Glutamatergic neuron (in vitro differentiated cells): ENCODE results near the gene PPARD. TPM values are rescaled to one million over a fixed set of nuclear protein-coding genes. Genes with fewer than 3 reads are reported as not detected.

ENCODE experiments used
- DNase-seq: peaks from one replicate; pipeline ENCODE4 v3.0.0; 2022
- H3K27ac Mint-ChIP-seq: one replicate; pipeline ENCODE4 v1.8.0; 2020; ENCODE audit warnings: mild to moderate bottlenecking, mixed read lengths, inconsistent platforms; ENCODE audit not compliant: unreplicated experiment
- H3K27me3 Mint-ChIP-seq: one replicate; pipeline ENCODE4 v1.8.0; 2020; ENCODE audit warnings: mild to moderate bottlenecking, moderate library complexity, mixed read lengths, inconsistent platforms; ENCODE audit not compliant: unreplicated experiment
- H3K36me3 Mint-ChIP-seq: one replicate; pipeline ENCODE4 v1.8.0; 2020; ENCODE audit warnings: mild to moderate bottlenecking, mixed read lengths, inconsistent platforms; ENCODE audit not compliant: unreplicated experiment
- H3K4me1 Mint-ChIP-seq: one replicate; pipeline ENCODE4 v1.8.0; 2020; ENCODE audit warnings: mild to moderate bottlenecking, low read depth, mixed read lengths, inconsistent platforms; ENCODE audit not compliant: unreplicated experiment
- H3K4me3 Mint-ChIP-seq: one replicate; pipeline ENCODE4 v1.8.0; 2020; ENCODE audit warnings: mild to moderate bottlenecking, mixed read lengths, inconsistent platforms; ENCODE audit not compliant: unreplicated experiment
- H3K9me3 Mint-ChIP-seq: one replicate; pipeline ENCODE4 v1.8.0; 2020; ENCODE audit warnings: mild to moderate bottlenecking, moderate library complexity, mixed read lengths, inconsistent platforms; ENCODE audit not compliant: unreplicated experiment
- total RNA-seq: library from RNA; stranded (reverse); fragmentation: NEBNext Ultra II Directional; extraction: Animal tissue kit (Norgen Biotek cat#: 25700); gene quantifications from one replicate; pipeline ENCODE4 v1.2.1, GENCODE V29; 2021; ENCODE audit not compliant: unreplicated experiment
- TF ChIP-seq, protein P1 (sequence below): fragments of 200-600 bp; sonication (generic); IDR thresholded peaks from one replicate; pipeline ENCODE4 v1.5.0; 2021; ENCODE audit not compliant: partially characterized antibody, unreplicated experiment

Gene PPARD
- total RNA-seq, 1 donor from 2014 or later = 37.5 TPM

GRCh38 chr6:35449287-35449881 is 107.0 kb downstream of the PPARD start:
- Mint-ChIP-seq H3K27me3 (peaks cover 2% of the 10 kb centered on the region), H3K36me3 (no peaks in the 10 kb centered on the region), H3K27ac (no peak overlapping the region), H3K9me3 (peaks cover 10% of the 10 kb centered on the region), H3K4me3 (no peak overlapping the region), H3K4me1 (peaks cover 14% of the 10 kb centered on the region)
- TF ChIP-seq, protein P1, sequence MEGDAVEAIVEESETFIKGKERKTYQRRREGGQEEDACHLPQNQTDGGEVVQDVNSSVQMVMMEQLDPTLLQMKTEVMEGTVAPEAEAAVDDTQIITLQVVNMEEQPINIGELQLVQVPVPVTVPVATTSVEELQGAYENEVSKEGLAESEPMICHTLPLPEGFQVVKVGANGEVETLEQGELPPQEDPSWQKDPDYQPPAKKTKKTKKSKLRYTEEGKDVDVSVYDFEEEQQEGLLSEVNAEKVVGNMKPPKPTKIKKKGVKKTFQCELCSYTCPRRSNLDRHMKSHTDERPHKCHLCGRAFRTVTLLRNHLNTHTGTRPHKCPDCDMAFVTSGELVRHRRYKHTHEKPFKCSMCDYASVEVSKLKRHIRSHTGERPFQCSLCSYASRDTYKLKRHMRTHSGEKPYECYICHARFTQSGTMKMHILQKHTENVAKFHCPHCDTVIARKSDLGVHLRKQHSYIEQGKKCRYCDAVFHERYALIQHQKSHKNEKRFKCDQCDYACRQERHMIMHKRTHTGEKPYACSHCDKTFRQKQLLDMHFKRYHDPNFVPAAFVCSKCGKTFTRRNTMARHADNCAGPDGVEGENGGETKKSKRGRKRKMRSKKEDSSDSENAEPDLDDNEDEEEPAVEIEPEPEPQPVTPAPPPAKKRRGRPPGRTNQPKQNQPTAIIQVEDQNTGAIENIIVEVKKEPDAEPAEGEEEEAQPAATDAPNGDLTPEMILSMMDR = peak; percentile 63
- no peak for DNase-seq

- no peaks in the 10 kb centered on the region for H3K36me3 Mint-ChIP-seq
- peaks cover 10% of the 10 kb centered on the region for H3K9me3 Mint-ChIP-seq
- DNase-seq = no peak
- peaks cover 29% of the 10 kb centered on the region for H3K4me1 Mint-ChIP-seq
- no peak overlapping the region for H3K27ac Mint-ChIP-seq
- peak overlapping the region; percentile 83 for H3K4me3 Mint-ChIP-seq
- H3K27me3 Mint-ChIP-seq = peaks cover 8% of the 10 kb centered on the region
- TF ChIP-seq, protein P1 = no peak
Observed at GRCh38 chr6:35451354-35452182, 109.2 kb downstream of the PPARD start.

DNA sequence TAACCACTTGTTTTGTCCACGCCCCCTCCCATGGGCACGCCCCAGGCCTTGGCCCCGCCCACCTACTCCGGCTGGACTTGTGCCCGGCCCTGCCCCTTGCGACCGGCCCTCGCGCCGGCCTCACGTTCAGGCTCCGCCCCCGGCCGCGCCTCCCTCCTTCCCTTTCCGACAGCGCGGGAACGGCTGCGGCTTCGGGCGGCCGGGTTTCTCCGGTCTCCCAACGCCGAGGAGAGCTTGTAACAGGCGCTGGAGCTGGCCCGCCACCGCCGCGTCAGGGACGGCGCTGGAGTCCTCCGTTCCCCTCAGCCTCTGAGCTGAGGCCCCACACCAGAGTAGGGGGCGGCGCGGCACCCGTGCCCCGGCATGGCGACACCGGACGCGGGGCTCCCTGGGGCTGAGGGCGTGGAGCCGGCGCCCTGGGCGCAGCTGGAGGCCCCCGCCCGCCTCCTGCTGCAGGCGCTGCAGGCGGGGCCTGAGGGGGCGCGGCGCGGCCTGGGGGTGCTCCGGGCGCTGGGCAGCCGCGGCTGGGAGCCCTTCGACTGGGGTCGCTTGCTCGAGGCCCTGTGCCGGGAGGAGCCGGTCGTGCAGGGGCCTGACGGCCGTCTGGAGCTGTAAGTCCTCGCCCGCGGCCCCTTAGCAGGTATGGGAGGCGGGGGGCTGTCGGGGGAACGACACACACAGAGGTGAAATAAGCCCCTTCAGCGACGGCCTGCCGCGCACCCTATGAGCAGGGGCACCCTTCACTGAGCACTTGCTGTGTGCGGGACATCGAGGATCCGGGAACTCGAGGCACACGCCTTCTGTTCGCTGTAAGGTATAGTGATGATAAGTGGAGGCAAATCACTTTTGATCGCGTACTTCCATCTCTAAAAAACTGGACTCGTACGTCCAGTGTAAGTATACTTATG is 110.1 kb downstream of the PPARD start, which contains the start of gene FANCE:
Gene FANCE (plus strand): TSS at position 156 of the 908 bp plus-strand sequence. CDS start 208 bp downstream, at position 364.
- TF ChIP-seq, protein P1 = no peak
- H3K4me3 Mint-ChIP-seq = peak within 1 kb of the TSS; percentile 83
- H3K9me3 Mint-ChIP-seq = peaks cover 10% of the 10 kb centered on the region
- peak within 1 kb of the TSS; percentile 73 for H3K27ac Mint-ChIP-seq
- peaks cover 8% of the 10 kb centered on the region for H3K27me3 Mint-ChIP-seq
- peaks cover 25% of the 10 kb centered on the region for H3K4me1 Mint-ChIP-seq
- H3K36me3 Mint-ChIP-seq = no peaks in the 10 kb centered on the region
- DNase-seq = peak; percentile 100

GRCh38 chr6:35453236-35453635 is 110.9 kb downstream of the PPARD start:
- TF ChIP-seq, protein P1 = no peak

More at GRCh38 chr6:35453236-35453635, 110.9 kb downstream of the PPARD start:
- H3K4me1 Mint-ChIP-seq = peaks cover 29% of the 10 kb centered on the region
- DNase-seq = no peak
- H3K4me3 Mint-ChIP-seq = peak overlapping the region; percentile 82
- H3K27me3 Mint-ChIP-seq = peaks cover 8% of the 10 kb centered on the region
- H3K9me3 Mint-ChIP-seq = peaks cover 6% of the 10 kb centered on the region
- H3K36me3 Mint-ChIP-seq = no peaks in the 10 kb centered on the region
- H3K27ac Mint-ChIP-seq = peak overlapping the region; percentile 73
